ENCODE results near the gene OPA3. TPM values are rescaled to one million over a fixed set of nuclear protein-coding genes. Genes with fewer than 3 reads are reported as not detected.
A peak's percentile ranks its signal among the peaks of the same experiment; 100 is the strongest.

OPA3 gene
- total and polyA plus RNA-seq, 10 of the 15 experiments (the other 5 are each of a cell fraction or from before 2014, with no cell fraction given), result 2.2 to 24.3 (median 13.3) TPM

GRCh38 chr19:45506246-45506988, 78.2 kb downstream of the OPA3 start (continued):
- TF ChIP-seq ZBTB33 (IDR thresholded peaks at IDR 0.05), result no peak
- peak; percentile 43 for TF ChIP-seq KLF5 (IDR thresholded peaks at IDR 0.05; ENCODE audit: partially characterized antibody)
- TF ChIP-seq EZH2 (IDR thresholded peaks at IDR 0.05; ENCODE audit: borderline replicate concordance, control insufficient read depth, low read depth, low read length), result no peak
- TF ChIP-seq CREM (IDR thresholded peaks at IDR 0.05; ENCODE audit: low read depth), result peak; percentile 91
- no peak for TF ChIP-seq CHD4 (IDR thresholded peaks at IDR 0.05)
- TF ChIP-seq ZBTB4 (CRISPR knock-in tag; IDR thresholded peaks at IDR 0.05), result no peak; the same call in 1 of the 2 replicates
- TF ChIP-seq RCOR1 (conservative IDR thresholded peaks at IDR 0.05; ENCODE audit: low read depth, low read length), result no peak
- no peak for TF ChIP-seq NR2C2 (IDR thresholded peaks at IDR 0.05; ENCODE audit: borderline replicate concordance, control insufficient read depth, insufficient read length, low read depth)
- TF ChIP-seq ZSCAN29 (IDR thresholded peaks at IDR 0.05), result no peak
- peak; percentile 43; the same call in 1 of the 2 replicates for TF ChIP-seq BACH1 (IDR thresholded peaks at IDR 0.05; ENCODE audit: borderline replicate concordance)
- no peak for TF ChIP-seq E2F4 (IDR thresholded peaks at IDR 0.05; ENCODE audit: low read depth, low read length)
- TF ChIP-seq SMARCA5 (IDR thresholded peaks at IDR 0.05), result no peak
- TF ChIP-seq BRCA1 (IDR thresholded peaks at IDR 0.05; ENCODE audit: low read depth, low read length), result no peak
- TF ChIP-seq ZBTB40 (IDR thresholded peaks at IDR 0.05; ENCODE audit: borderline replicate concordance), result peak; percentile 48; the same call in 1 of the 2 replicates
- TF ChIP-seq BHLHE40 (IDR thresholded peaks at IDR 0.05; ENCODE audit: borderline replicate concordance in 1 of 2, low read depth in 2 of 2, low read length in 1 of 2), result peak in 1 of 2 experiments; percentile 52; a peak in 1 of 4 replicates
- TF ChIP-seq ZNF207 (IDR thresholded peaks at IDR 0.05; ENCODE audit: borderline replicate concordance), result 0 out of 2 replicates have a peak, but pooled peaks have one; percentile 60
- no peak for TF ChIP-seq SREBF2 (IDR thresholded peaks at IDR 0.05; ENCODE audit: low read length)
- no peak for TF ChIP-seq ZNF274 (IDR thresholded peaks at IDR 0.05; ENCODE audit: insufficient read depth, insufficient read length)

Data from GM12878 (cell line).